ENCODE measurements around the gene LAMC1. TPM values are rescaled to one million over a fixed set of nuclear protein-coding genes. Genes with fewer than 3 reads are reported as not detected.
"Not testable (repeated sequence)": the region's sequence is repeated elsewhere in the genome, so short reads cannot be mapped to it uniquely, and the experiment has no call there.

The LAMC1 gene
- total and polyA plus RNA-seq, 5 donors from 2014 or later = 1.1 TPM; not detected in 4

DNA sequence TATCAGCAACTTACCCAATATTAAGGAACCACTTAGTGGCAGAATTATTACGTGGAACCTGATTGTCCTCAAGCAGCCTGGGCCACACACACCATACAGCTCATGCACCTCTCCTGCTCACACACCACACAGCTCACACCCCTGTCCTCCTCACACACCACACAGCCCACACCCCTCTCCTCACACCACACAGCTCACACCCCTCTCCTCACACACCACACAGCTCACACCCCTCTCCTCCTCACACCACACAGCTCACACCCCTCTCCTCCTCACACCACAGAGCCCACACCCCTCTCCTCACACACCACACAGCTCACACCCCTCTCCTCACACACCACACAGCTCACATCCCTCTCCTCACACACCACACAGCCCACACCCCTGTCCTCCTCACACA is 126.1 kb downstream of the LAMC1 start:
- no peaks in the 10 kb centered on the region for H3K4me1 ChIP-seq (ENCODE audit: control insufficient read depth, insufficient read depth, low read length, poor library complexity, severe bottlenecking)
- no peaks in the 10 kb centered on the region for H3K36me3 ChIP-seq (ENCODE audit: control insufficient read depth, insufficient read depth, low read length)
- no peak overlapping the region for H3K27ac ChIP-seq (ENCODE audit: insufficient read depth, low read length, poor library complexity, severe bottlenecking)
- H3K9me3 Mint-ChIP-seq = no peaks in the 10 kb centered on the region
- no peaks in the 10 kb centered on the region for H3K9me3 ChIP-seq (ENCODE audit: control insufficient read depth in 2 of 2, low read length in 2 of 2)
- no peak for DNase-seq
- peaks cover 3% of the 10 kb centered on the region for H3K27me3 ChIP-seq (ENCODE audit: control insufficient read depth, insufficient read depth, low read length)
- peak overlapping the region in 1 of 3 donors; percentile 79 for H3K27ac Mint-ChIP-seq
- peaks cover 9% of the 10 kb centered on the region for H3K27me3 Mint-ChIP-seq
- no peaks in the 10 kb centered on the region for H3K4me1 Mint-ChIP-seq
- H3K4me3 Mint-ChIP-seq = no peak overlapping the region
- H3K36me3 Mint-ChIP-seq = no peaks in the 10 kb centered on the region
- no peak overlapping the region for H3K4me3 ChIP-seq (ENCODE audit: low read depth, low read length)
- ATAC-seq (ENCODE audit: low read depth in 2 of 2) = no peak

DNA sequence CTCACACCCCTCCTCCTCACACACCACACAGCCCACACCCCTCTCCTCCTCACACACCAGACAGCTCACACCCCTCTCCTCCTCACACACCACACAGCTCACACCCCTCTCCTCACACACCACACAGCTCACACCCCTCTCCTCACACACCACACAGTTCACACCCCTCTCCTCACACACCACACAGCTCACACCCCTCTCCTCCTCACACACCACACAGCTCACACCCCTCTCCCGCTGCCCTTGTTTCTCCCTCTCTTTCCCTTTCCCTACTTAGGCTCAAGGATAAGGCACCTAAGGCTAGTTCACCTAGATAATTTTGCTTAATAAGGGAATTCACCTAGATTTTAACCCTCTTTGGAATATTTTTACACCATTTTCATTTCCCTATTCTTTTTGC is 126.8 kb downstream of the LAMC1 start:
- not testable (repeated sequence) for H3K36me3 ChIP-seq (ENCODE audit: control insufficient read depth, insufficient read depth, low read length); H3K27me3 ChIP-seq (ENCODE audit: control insufficient read depth, insufficient read depth, low read length); H3K9me3 ChIP-seq (ENCODE audit: control insufficient read depth in 2 of 2, low read length in 2 of 2); H3K36me3 Mint-ChIP-seq; H3K4me3 ChIP-seq (ENCODE audit: low read depth, low read length); H3K27ac ChIP-seq (ENCODE audit: insufficient read depth, low read length, poor library complexity, severe bottlenecking); H3K4me1 ChIP-seq (ENCODE audit: control insufficient read depth, insufficient read depth, low read length, poor library complexity, severe bottlenecking); H3K27ac Mint-ChIP-seq; DNase-seq; H3K27me3 Mint-ChIP-seq; H3K4me1 Mint-ChIP-seq; H3K4me3 Mint-ChIP-seq; H3K9me3 Mint-ChIP-seq; ATAC-seq (ENCODE audit: low read depth in 2 of 2)

DNA sequence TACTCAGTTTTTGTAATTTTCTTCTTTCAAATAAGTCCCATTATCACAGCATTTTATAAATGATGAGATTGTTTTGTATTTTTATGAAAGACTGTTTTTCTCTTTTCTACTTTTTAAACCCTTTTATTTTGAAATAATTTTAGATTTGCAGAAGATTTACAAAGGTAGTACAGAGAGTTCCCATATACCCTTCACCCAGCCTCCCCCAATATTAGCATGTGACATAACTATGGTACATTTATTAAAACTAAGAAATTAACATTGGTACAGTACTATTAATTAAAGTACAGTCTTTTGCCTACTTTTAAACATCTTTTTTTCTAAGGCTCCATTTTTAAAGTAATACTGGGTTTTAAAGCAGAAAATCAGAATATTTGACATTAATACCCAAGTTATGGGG is 127.2 kb downstream of the LAMC1 start:
- H3K4me3 Mint-ChIP-seq = no peak overlapping the region
- no peak for DNase-seq
- no peaks in the 10 kb centered on the region for H3K4me1 ChIP-seq (ENCODE audit: control insufficient read depth, insufficient read depth, low read length, poor library complexity, severe bottlenecking)
- H3K27ac ChIP-seq (ENCODE audit: insufficient read depth, low read length, poor library complexity, severe bottlenecking) = no peak overlapping the region
- ATAC-seq (ENCODE audit: low read depth in 2 of 2) = no peak
- peaks cover 9% of the 10 kb centered on the region for H3K27me3 Mint-ChIP-seq
- H3K27me3 ChIP-seq (ENCODE audit: control insufficient read depth, insufficient read depth, low read length) = peaks cover 3% of the 10 kb centered on the region
- no peaks in the 10 kb centered on the region for H3K9me3 Mint-ChIP-seq
- no peaks in the 10 kb centered on the region for H3K36me3 Mint-ChIP-seq
- no peak overlapping the region for H3K4me3 ChIP-seq (ENCODE audit: low read depth, low read length)
- H3K36me3 ChIP-seq (ENCODE audit: control insufficient read depth, insufficient read depth, low read length) = no peaks in the 10 kb centered on the region
- no peak overlapping the region for H3K27ac Mint-ChIP-seq
- H3K4me1 Mint-ChIP-seq = no peaks in the 10 kb centered on the region
- no peaks in the 10 kb centered on the region for H3K9me3 ChIP-seq (ENCODE audit: control insufficient read depth in 2 of 2, low read length in 2 of 2)

DNA sequence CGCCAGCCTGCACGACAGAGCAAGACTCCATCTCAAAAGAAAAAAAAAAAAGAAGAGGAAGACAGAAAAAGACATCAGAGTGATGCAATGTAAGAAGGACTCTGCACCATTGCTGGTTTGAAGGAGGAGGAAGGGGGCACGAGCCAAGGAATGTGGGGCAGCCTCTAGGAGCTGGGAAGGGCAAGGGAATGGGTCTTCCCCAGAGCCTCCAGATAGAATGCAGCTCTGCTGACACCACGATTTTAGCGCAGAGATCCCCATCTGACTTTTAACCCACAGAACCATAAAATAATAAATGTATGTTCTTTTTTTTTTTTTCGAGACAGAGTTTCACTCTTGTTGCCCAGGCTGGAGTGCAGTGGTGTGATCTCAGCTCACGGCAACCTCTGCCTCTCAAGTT is 129.0 kb downstream of the LAMC1 start:
- Histone ChIP-seq H3K9me3 (ENCODE audit: control insufficient read depth in 2 of 2, low read length in 2 of 2) (no peaks in the 10 kb centered on the region), H3K27ac (ENCODE audit: insufficient read depth, low read length, poor library complexity, severe bottlenecking) (no peak overlapping the region), H3K4me3 (ENCODE audit: low read depth, low read length) (no peak overlapping the region), H3K36me3 (ENCODE audit: control insufficient read depth, insufficient read depth, low read length) (no peaks in the 10 kb centered on the region), H3K4me1 (ENCODE audit: control insufficient read depth, insufficient read depth, low read length, poor library complexity, severe bottlenecking) (no peaks in the 10 kb centered on the region), H3K27me3 (ENCODE audit: control insufficient read depth, insufficient read depth, low read length) (peaks cover 3% of the 10 kb centered on the region)
- no peaks in the 10 kb centered on the region for H3K36me3 Mint-ChIP-seq
- H3K27me3 Mint-ChIP-seq = peaks cover 9% of the 10 kb centered on the region
- no peak overlapping the region for H3K4me3 Mint-ChIP-seq
- DNase-seq = no peak
- no peaks in the 10 kb centered on the region for H3K4me1 Mint-ChIP-seq
- no peak overlapping the region for H3K27ac Mint-ChIP-seq
- no peaks in the 10 kb centered on the region for H3K9me3 Mint-ChIP-seq
- ATAC-seq (ENCODE audit: low read depth in 2 of 2) = no peak

DNA sequence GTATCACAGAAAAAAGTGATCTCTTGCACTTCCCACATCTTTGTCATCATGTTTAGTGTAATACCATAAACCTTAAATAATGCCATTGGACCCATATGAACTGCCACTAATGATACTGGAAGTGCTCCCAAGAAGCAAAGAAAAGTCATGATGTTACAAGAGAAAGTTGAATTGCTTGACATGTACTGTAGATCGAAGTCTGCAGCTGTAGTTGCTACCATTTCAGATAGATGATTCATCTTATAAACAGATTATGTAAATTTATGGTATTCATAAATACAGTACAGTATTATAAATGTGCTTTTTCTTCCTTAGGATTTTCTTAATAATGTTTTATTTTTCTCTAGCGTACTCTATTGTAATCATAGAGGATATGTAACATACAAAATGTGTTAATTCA is 132.7 kb downstream of the LAMC1 start:
- H3K27me3 ChIP-seq (ENCODE audit: control insufficient read depth, insufficient read depth, low read length) = no peaks in the 10 kb centered on the region
- no peak for ATAC-seq (ENCODE audit: low read depth in 2 of 2)
- no peaks in the 10 kb centered on the region for H3K9me3 Mint-ChIP-seq
- no peaks in the 10 kb centered on the region for H3K36me3 ChIP-seq (ENCODE audit: control insufficient read depth, insufficient read depth, low read length)
- DNase-seq = no peak
- H3K4me1 ChIP-seq (ENCODE audit: control insufficient read depth, insufficient read depth, low read length, poor library complexity, severe bottlenecking) = no peaks in the 10 kb centered on the region
- H3K27ac Mint-ChIP-seq = no peak overlapping the region
- H3K4me1 Mint-ChIP-seq = no peaks in the 10 kb centered on the region
- no peak overlapping the region for H3K4me3 ChIP-seq (ENCODE audit: low read depth, low read length)
- no peak overlapping the region for H3K4me3 Mint-ChIP-seq
- no peaks in the 10 kb centered on the region for H3K9me3 ChIP-seq (ENCODE audit: control insufficient read depth in 2 of 2, low read length in 2 of 2)
- peaks cover 8% of the 10 kb centered on the region for H3K27me3 Mint-ChIP-seq
- H3K36me3 Mint-ChIP-seq = no peaks in the 10 kb centered on the region
- no peak overlapping the region for H3K27ac ChIP-seq (ENCODE audit: insufficient read depth, low read length, poor library complexity, severe bottlenecking)

DNA sequence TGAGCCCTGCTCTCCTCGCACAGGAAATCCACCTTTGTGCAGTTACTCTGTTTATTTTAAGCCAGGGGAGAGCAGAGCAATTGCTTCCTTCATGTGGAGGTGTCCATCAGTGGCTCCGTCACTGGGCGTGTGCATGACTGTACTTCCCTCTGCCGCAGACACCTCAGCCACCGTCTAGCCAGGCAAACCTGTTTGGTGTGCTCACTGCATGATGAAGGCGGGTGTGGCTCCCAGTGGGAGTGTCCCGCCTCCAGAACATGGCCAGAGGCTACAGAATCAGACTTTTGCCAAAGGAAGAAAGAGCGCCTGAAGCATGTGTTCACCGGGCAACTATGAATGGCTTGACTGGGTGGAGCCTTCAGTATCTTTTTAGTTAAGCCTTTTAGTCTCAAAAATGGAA is 136.7 kb downstream of the LAMC1 start:
- H3K27ac Mint-ChIP-seq = no peak overlapping the region
- H3K4me1 ChIP-seq (ENCODE audit: control insufficient read depth, insufficient read depth, low read length, poor library complexity, severe bottlenecking) = no peaks in the 10 kb centered on the region
- DNase-seq (no peak), ATAC-seq (ENCODE audit: low read depth in 2 of 2) (no peak)
- H3K9me3 ChIP-seq (ENCODE audit: control insufficient read depth in 2 of 2, low read length in 2 of 2) = no peaks in the 10 kb centered on the region
- H3K4me3 Mint-ChIP-seq = no peak overlapping the region
- H3K27me3 Mint-ChIP-seq = peaks cover 4% of the 10 kb centered on the region
- H3K27ac ChIP-seq (ENCODE audit: insufficient read depth, low read length, poor library complexity, severe bottlenecking) = no peak overlapping the region
- peaks cover 0 to 1% (median 0%) of the 10 kb centered on the region in 7 donors for H3K9me3 Mint-ChIP-seq
- H3K36me3 ChIP-seq (ENCODE audit: control insufficient read depth, insufficient read depth, low read length) = no peaks in the 10 kb centered on the region
- no peaks in the 10 kb centered on the region for H3K36me3 Mint-ChIP-seq
- no peaks in the 10 kb centered on the region for H3K4me1 Mint-ChIP-seq
- no peaks in the 10 kb centered on the region for H3K27me3 ChIP-seq (ENCODE audit: control insufficient read depth, insufficient read depth, low read length)
- no peak overlapping the region for H3K4me3 ChIP-seq (ENCODE audit: low read depth, low read length)

DNA sequence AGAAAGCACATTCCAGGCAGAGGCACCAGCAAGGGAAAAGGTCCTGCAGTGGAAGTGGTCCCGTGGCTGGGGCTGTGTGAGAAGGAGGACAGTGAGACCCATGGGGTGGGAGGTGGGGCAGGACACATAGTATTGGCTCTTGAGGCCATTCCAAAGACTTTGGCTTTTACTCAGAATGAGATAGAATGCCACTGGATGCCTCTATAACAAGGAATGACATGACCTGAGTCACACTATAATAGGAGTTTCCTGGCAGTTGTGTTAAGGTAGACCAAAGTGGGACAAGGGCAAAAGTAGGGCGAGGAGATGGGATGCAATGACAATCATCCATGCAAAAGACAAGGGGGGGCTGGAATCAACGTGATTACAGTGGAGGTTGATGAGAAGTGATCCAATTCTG is 138.2 kb downstream of the LAMC1 start:
- no peaks in the 10 kb centered on the region for H3K4me1 Mint-ChIP-seq
- DNase-seq = no peak
- Histone ChIP-seq H3K27me3 (ENCODE audit: control insufficient read depth, insufficient read depth, low read length) (no peaks in the 10 kb centered on the region), H3K4me1 (ENCODE audit: control insufficient read depth, insufficient read depth, low read length, poor library complexity, severe bottlenecking) (no peaks in the 10 kb centered on the region), H3K27ac (ENCODE audit: insufficient read depth, low read length, poor library complexity, severe bottlenecking) (no peak overlapping the region), H3K9me3 (ENCODE audit: control insufficient read depth in 2 of 2, low read length in 2 of 2) (no peaks in the 10 kb centered on the region), H3K36me3 (ENCODE audit: control insufficient read depth, insufficient read depth, low read length) (no peaks in the 10 kb centered on the region), H3K4me3 (ENCODE audit: low read depth, low read length) (no peak overlapping the region)
- no peak overlapping the region for H3K27ac Mint-ChIP-seq
- peaks cover 4% of the 10 kb centered on the region for H3K27me3 Mint-ChIP-seq
- peaks cover 0 to 1% (median 0%) of the 10 kb centered on the region in 7 donors for H3K9me3 Mint-ChIP-seq
- H3K36me3 Mint-ChIP-seq = no peaks in the 10 kb centered on the region
- no peak for ATAC-seq (ENCODE audit: low read depth in 2 of 2)
- H3K4me3 Mint-ChIP-seq = no peak overlapping the region

DNA sequence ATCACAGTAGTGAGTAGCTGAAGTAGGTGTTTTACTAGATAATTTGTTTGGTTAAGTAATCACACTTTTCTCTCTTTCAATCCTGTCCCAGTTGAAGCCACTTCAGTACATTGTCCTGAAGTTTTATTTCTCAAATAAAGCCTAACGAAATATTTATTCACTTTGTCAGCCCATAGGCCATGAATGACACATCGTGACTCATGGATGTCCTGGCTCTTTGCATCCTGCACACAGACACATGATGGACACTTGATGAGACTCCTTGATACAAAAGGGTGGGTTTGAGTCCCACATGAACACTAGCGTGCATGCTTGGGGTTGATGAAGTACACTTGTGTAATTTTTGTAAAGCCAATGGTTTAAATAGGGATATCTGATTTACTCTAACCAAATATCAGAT is 140.1 kb downstream of the LAMC1 start:
- Histone ChIP-seq H3K4me3 (ENCODE audit: low read depth, low read length) (no peak overlapping the region), H3K9me3 (ENCODE audit: control insufficient read depth in 2 of 2, low read length in 2 of 2) (no peaks in the 10 kb centered on the region), H3K27me3 (ENCODE audit: control insufficient read depth, insufficient read depth, low read length) (no peaks in the 10 kb centered on the region), H3K27ac (ENCODE audit: insufficient read depth, low read length, poor library complexity, severe bottlenecking) (no peak overlapping the region), H3K36me3 (ENCODE audit: control insufficient read depth, insufficient read depth, low read length) (no peaks in the 10 kb centered on the region), H3K4me1 (ENCODE audit: control insufficient read depth, insufficient read depth, low read length, poor library complexity, severe bottlenecking) (no peaks in the 10 kb centered on the region)
- ATAC-seq (ENCODE audit: low read depth in 2 of 2) = no peak
- no peaks in the 10 kb centered on the region for H3K36me3 Mint-ChIP-seq
- peaks cover 0 to 1% (median 0%) of the 10 kb centered on the region in 7 donors for H3K9me3 Mint-ChIP-seq
- no peak overlapping the region for H3K4me3 Mint-ChIP-seq
- H3K27me3 Mint-ChIP-seq = peaks cover 3% of the 10 kb centered on the region
- DNase-seq = no peak
- H3K4me1 Mint-ChIP-seq = no peaks in the 10 kb centered on the region
- H3K27ac Mint-ChIP-seq = no peak overlapping the region
